ENCODE data around the gene ELF3. TPM values are rescaled to one million over a fixed set of nuclear protein-coding genes. Genes with fewer than 3 reads are reported as not detected.

ELF3 gene
- total and polyA plus RNA-seq, 2 of the 13 experiments (the other 11 are each of a cell fraction or from before 2014, with no cell fraction given): 11.5 to 55.1 TPM

- TF ChIP-seq YEATS2 (CRISPR knock-in tag; IDR thresholded peaks at IDR 0.05; ENCODE audit: borderline replicate concordance): peak; percentile 34; the same call in 1 of the 2 replicates
- TF ChIP-seq LCORL (IDR thresholded peaks at IDR 0.05): no peak
- TF ChIP-seq LCORL (CRISPR knock-in tag; IDR thresholded peaks at IDR 0.05): peak; percentile 35; the same call in 1 of the 2 replicates
- TF ChIP-seq JARID2 (CRISPR knock-in tag; IDR thresholded peaks at IDR 0.05; ENCODE audit: insufficient replicate concordance): no peak
- no peak for TF ChIP-seq ZBTB14 (CRISPR knock-in tag; IDR thresholded peaks at IDR 0.05)
- no peak for TF ChIP-seq ZNF282 (IDR thresholded peaks at IDR 0.05; ENCODE audit: partially characterized antibody)
- TF ChIP-seq ZNF160 (CRISPR knock-in tag; IDR thresholded peaks at IDR 0.05): peak; percentile 43; the same call in 1 of the 2 replicates
- no peak for TF ChIP-seq NPAS2 (CRISPR knock-in tag; IDR thresholded peaks at IDR 0.05; ENCODE audit: borderline replicate concordance)
- TF ChIP-seq ZNF274 (CRISPR knock-in tag; IDR thresholded peaks at IDR 0.05): 0 out of 2 replicates have a peak, but pooled peaks have one; percentile 26
- 0 out of 2 replicates have a peak, but pooled peaks have one; percentile 9 for TF ChIP-seq ZNF558 (CRISPR knock-in tag; IDR thresholded peaks at IDR 0.05; ENCODE audit: borderline replicate concordance)
- TF ChIP-seq NFIB (CRISPR knock-in tag; IDR thresholded peaks at IDR 0.05; ENCODE audit: borderline replicate concordance): no peak
- no peak for TF ChIP-seq GABPA (IDR thresholded peaks at IDR 0.05; ENCODE audit: low read depth, low read length)
- no peak for TF ChIP-seq GABPA (CRISPR knock-in tag; IDR thresholded peaks at IDR 0.05; ENCODE audit: low read depth)
- no peak for TF ChIP-seq ZBTB49 (CRISPR knock-in tag; IDR thresholded peaks at IDR 0.05; ENCODE audit: borderline replicate concordance)
- peak in 1 of 2 experiments; percentile 33; a peak in 1 of 4 replicates for TF ChIP-seq HMGXB4 (CRISPR knock-in tag; IDR thresholded peaks at IDR 0.05; ENCODE audit: borderline replicate concordance in 1 of 2, low read depth in 1 of 2)
- 0 out of 2 replicates have a peak, but pooled peaks have one; percentile 27 for TF ChIP-seq NAIF1 (CRISPR knock-in tag; IDR thresholded peaks at IDR 0.05; ENCODE audit: borderline replicate concordance)
- no peak; the same call in 1 of the 2 replicates for TF ChIP-seq KDM3A (CRISPR knock-in tag; IDR thresholded peaks at IDR 0.05; ENCODE audit: low read depth)
- no peak for TF ChIP-seq XRCC5 (optimal IDR thresholded peaks at IDR 0.05; ENCODE audit: low read length)
- no peak for TF ChIP-seq PAF1 (CRISPR knock-in tag; IDR thresholded peaks at IDR 0.05)
- TF ChIP-seq SRSF9 (IDR thresholded peaks at IDR 0.05; ENCODE audit: borderline replicate concordance, insufficient read depth, low read depth, low read length, poor library complexity, severe bottlenecking): no peak
- 0 out of 2 replicates have a peak, but pooled peaks have one; percentile 48 for TF ChIP-seq ZNF772 (CRISPR knock-in tag; IDR thresholded peaks at IDR 0.05)
- no peak for TF ChIP-seq CERS6 (CRISPR knock-in tag; IDR thresholded peaks at IDR 0.05)
- TF ChIP-seq ZNF720 (CRISPR knock-in tag; IDR thresholded peaks at IDR 0.05): no peak
- TF ChIP-seq KAT8 (CRISPR knock-in tag; IDR thresholded peaks at IDR 0.05): no peak; the same call in 1 of the 2 replicates
These were observed 24.5 kb downstream of the ELF3 start (continued) for GRCh38 chr1:202034683-202035462.
